Caco-2 (cell line): ENCODE results near the gene COL5A1. TPM values are rescaled to one million over a fixed set of nuclear protein-coding genes. Genes with fewer than 3 reads are reported as not detected.

ENCODE experiments used
- BruUV-seq: library from RNA; stranded (reverse); fragments of 400-500 nt; replicated peaks from 2 replicates; lab custom pipeline; 2021; lab: Mats Ljungman, UMichigan
- CTCF ChIA-PET: fragments of 300-600 bp; sonication (Branson Sonifier 250); formaldehyde crosslinking; loops from one replicate; lab custom pipeline; 2022; ENCODE audit warnings: antibody characterized with exemption; lab: Charles Lee
- POLR2A ChIA-PET: fragments of 300-600 bp; sonication (Branson Sonifier 250); formaldehyde crosslinking; loops from one replicate; lab custom pipeline; 2022; ENCODE audit warnings: antibody characterized with exemption; lab: Charles Lee
- DNase-seq, 2 experiments: peaks; one replicate each; pipeline versions ENCODE4 v3.0.0 to v3.0.0-alpha.2; 2020 to 2022
- H3K27me3 ChIP-seq: replicated peaks from 2 replicates; pipeline ENCODE4 v1.6.0; 2011; ENCODE audit warnings: low read length; ENCODE audit not compliant: control insufficient read depth, insufficient read depth
- H3K36me3 ChIP-seq: 2 replicates; pipeline ENCODE4 v1.5.1; 2011; ENCODE audit warnings: low read length; ENCODE audit not compliant: control insufficient read depth, insufficient read depth
- H3K4me1 ChIP-seq: fragments of 250-450 bp; sonication (Bioruptor Pico); 2 replicates; pipeline ENCODE4 v1.5.1; 2020; ENCODE audit warnings: mild to moderate bottlenecking
- H3K4me3 ChIP-seq: 2 replicates; pipeline ENCODE4 v1.5.1; 2011; ENCODE audit warnings: low read depth, mild to moderate bottlenecking, control low read depth, low read length
- H3K9me3 ChIP-seq: fragments of 250-450 bp; sonication (Bioruptor Pico); 2 replicates; pipeline ENCODE4 v1.5.1; 2020; ENCODE audit warnings: mild to moderate bottlenecking, moderate library complexity
- H3K27ac Mint-ChIP-seq: one replicate; pipeline ENCODE4 v1.8.0; 2022; ENCODE audit warnings: mixed read lengths; ENCODE audit not compliant: unreplicated experiment
- H3K27me3 Mint-ChIP-seq: one replicate; pipeline ENCODE4 v1.8.0; 2022; ENCODE audit warnings: mixed read lengths; ENCODE audit not compliant: insufficient read depth, unreplicated experiment
- H3K36me3 Mint-ChIP-seq: one replicate; pipeline ENCODE4 v1.8.0; 2022; ENCODE audit warnings: mild to moderate bottlenecking, mixed read lengths; ENCODE audit not compliant: insufficient read depth, unreplicated experiment
- H3K4me1 Mint-ChIP-seq: one replicate; pipeline ENCODE4 v1.8.0; 2022; ENCODE audit warnings: low read depth, mixed read lengths; ENCODE audit not compliant: unreplicated experiment
- H3K4me3 Mint-ChIP-seq: one replicate; pipeline ENCODE4 v1.8.0; 2022; ENCODE audit warnings: mild to moderate bottlenecking, moderate library complexity, mixed read lengths; ENCODE audit not compliant: unreplicated experiment
- H3K9me3 Mint-ChIP-seq: one replicate; pipeline ENCODE4 v1.8.0; 2022; ENCODE audit warnings: mixed read lengths; ENCODE audit not compliant: unreplicated experiment
- CTCF ChIP-seq, 2 experiments: fragments of 200-600 bp in 1 of 2; IDR thresholded peaks; 1 replicate in 1 of 2; 2 replicates in 1 of 2; pipeline versions ENCODE4 v1.5.1 to v1.8.0; 2011 to 2022; ENCODE audit warnings: antibody characterized with exemption in 1 of 2, control low read depth in 1 of 2, inconsistent platforms in 1 of 2, low read depth in 1 of 2, low read length in 1 of 2, mild to moderate bottlenecking in 1 of 2, moderate library complexity in 1 of 2; ENCODE audit not compliant: insufficient read depth in 1 of 2, severe bottlenecking in 1 of 2, unreplicated experiment in 1 of 2
- intact Hi-C: fragments of 100-400 bp; cut with micrococcal nuclease; formaldehyde crosslinking; loops from one replicate; pipeline ENCODE4 v1.10.0; 2022; ENCODE audit not compliant: unreplicated experiment
- total RNA-seq: library from RNA; stranded (reverse); gene quantifications from 2 replicates; pipeline ENCODE4 v1.2.3, GENCODE V29; 2022

COL5A1 gene
- total RNA-seq, 1 experiment from 2014 or later = 4.8 TPM

- Mint-ChIP-seq H3K9me3 (no peaks in the 10 kb centered on the region), H3K4me1 (no peaks in the 10 kb centered on the region), H3K4me3 (no peak overlapping the region), H3K27me3 (peaks cover 3% of the 10 kb centered on the region), H3K27ac (no peak overlapping the region), H3K36me3 (peaks cover 6% of the 10 kb centered on the region)
- no peak for TF ChIP-seq CTCF (IDR thresholded peaks at IDR 0.05; ENCODE audit: insufficient read depth in 1 of 2, low read depth in 1 of 2, low read length in 1 of 2, severe bottlenecking in 1 of 2, unreplicated experiment in 1 of 2)
- Histone ChIP-seq H3K4me3 (no peak overlapping the region), H3K9me3 (no peaks in the 10 kb centered on the region), H3K27me3 (no peaks in the 10 kb centered on the region), H3K4me1 (peaks cover 6% of the 10 kb centered on the region; the same call in 1 of the 2 replicates), H3K36me3 (no peaks in the 10 kb centered on the region)
- CTCF ChIA-PET = no interaction called here
- intact Hi-C loops = no loop called here
- POLR2A ChIA-PET = no interaction called here
- no peak for DNase-seq
- BruUV-seq = no TSS peak
These were observed 80.6 kb downstream of the COL5A1 start for GRCh38 chr9:134722120-134722701.

- Histone ChIP-seq H3K36me3 (no peaks in the 10 kb centered on the region), H3K27me3 (no peaks in the 10 kb centered on the region), H3K4me1 (peaks cover 6% of the 10 kb centered on the region; the same call in 1 of the 2 replicates), H3K9me3 (no peaks in the 10 kb centered on the region), H3K4me3 (no peak overlapping the region)
- ChIA-PET CTCF (no interaction called here), POLR2A (no interaction called here)
- Mint-ChIP-seq H3K9me3 (no peaks in the 10 kb centered on the region), H3K4me1 (no peaks in the 10 kb centered on the region), H3K4me3 (no peak overlapping the region), H3K27me3 (peaks cover 3% of the 10 kb centered on the region), H3K27ac (no peak overlapping the region), H3K36me3 (peaks cover 6% of the 10 kb centered on the region)
- TF ChIP-seq CTCF (IDR thresholded peaks at IDR 0.05; ENCODE audit: insufficient read depth in 1 of 2, low read depth in 1 of 2, low read length in 1 of 2, severe bottlenecking in 1 of 2, unreplicated experiment in 1 of 2) = no peak
- intact Hi-C loops = no loop called here
- BruUV-seq = no TSS peak
- no peak for DNase-seq
These were observed 81.4 kb downstream of the COL5A1 start for GRCh38 chr9:134723037-134723436.

- CTCF ChIA-PET = no interaction called here
- peaks cover 6% of the 10 kb centered on the region; the same call in 1 of the 2 replicates for H3K4me1 ChIP-seq
- no peak for TF ChIP-seq CTCF (IDR thresholded peaks at IDR 0.05; ENCODE audit: insufficient read depth in 1 of 2, low read depth in 1 of 2, low read length in 1 of 2, severe bottlenecking in 1 of 2, unreplicated experiment in 1 of 2)
- intact Hi-C loops = no loop called here
- Mint-ChIP-seq H3K36me3 (peaks cover 6% of the 10 kb centered on the region), H3K9me3 (no peaks in the 10 kb centered on the region), H3K27me3 (peaks cover 3% of the 10 kb centered on the region), H3K4me3 (no peak overlapping the region), H3K27ac (no peak overlapping the region), H3K4me1 (no peaks in the 10 kb centered on the region)
- peaks cover 4% of the 10 kb centered on the region; the same call in 1 of the 2 replicates for H3K9me3 ChIP-seq
- BruUV-seq = no TSS peak
- POLR2A ChIA-PET = no interaction called here
- H3K36me3 ChIP-seq = no peaks in the 10 kb centered on the region
- no peaks in the 10 kb centered on the region for H3K27me3 ChIP-seq
- no peak overlapping the region for H3K4me3 ChIP-seq
- DNase-seq = no peak
These were observed 82.0 kb downstream of the COL5A1 start for GRCh38 chr9:134723491-134724190.
